ENCODE data around the gene RPRD2.

The RPRD2 gene

DNA sequence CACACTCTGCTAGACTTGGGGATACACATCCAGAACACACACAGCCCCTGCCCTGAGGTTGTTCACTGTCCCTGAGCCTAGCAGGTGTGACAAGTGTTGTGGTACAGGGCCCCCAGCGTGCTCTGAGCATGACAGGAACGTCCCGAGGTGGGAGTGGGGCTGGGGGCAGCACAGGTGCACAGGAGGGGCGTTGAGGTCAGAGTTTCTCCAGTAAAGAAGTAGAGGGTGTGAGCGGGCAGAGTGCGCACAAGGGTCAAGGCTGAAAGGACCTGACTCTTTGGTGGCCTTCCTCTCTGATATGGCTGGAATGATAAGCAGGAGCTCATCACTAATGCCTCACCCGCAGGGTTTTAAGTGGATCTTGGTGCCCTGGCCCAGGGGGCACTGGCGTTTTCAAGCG, 150.3 kb downstream of the RPRD2 start:
- no peak for DNase-seq (ENCODE audit: low read depth in 2 of 2)

DNA sequence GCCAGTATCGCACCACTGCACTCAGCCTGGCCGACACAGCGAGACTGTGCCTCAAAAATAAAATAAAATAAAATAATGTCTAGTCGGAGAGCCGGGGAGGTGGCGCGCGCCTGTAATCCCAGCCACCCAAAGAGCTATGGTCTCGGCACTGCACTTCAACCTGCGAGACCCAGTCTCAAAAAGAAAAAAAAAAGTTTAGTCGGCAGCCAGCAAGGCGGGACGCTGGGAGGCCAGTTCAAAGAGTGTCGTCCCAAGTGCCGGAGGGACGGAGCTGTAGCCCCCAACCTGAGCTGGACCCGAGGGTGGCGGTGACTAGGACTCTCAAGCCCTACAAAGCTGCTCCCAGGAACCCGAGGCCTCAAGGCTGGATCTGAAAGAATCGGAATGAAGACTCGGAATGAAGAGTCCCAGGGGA, 151.0 kb downstream of the RPRD2 start:
- DNase-seq (ENCODE audit: low read depth in 2 of 2): no peak

DNA sequence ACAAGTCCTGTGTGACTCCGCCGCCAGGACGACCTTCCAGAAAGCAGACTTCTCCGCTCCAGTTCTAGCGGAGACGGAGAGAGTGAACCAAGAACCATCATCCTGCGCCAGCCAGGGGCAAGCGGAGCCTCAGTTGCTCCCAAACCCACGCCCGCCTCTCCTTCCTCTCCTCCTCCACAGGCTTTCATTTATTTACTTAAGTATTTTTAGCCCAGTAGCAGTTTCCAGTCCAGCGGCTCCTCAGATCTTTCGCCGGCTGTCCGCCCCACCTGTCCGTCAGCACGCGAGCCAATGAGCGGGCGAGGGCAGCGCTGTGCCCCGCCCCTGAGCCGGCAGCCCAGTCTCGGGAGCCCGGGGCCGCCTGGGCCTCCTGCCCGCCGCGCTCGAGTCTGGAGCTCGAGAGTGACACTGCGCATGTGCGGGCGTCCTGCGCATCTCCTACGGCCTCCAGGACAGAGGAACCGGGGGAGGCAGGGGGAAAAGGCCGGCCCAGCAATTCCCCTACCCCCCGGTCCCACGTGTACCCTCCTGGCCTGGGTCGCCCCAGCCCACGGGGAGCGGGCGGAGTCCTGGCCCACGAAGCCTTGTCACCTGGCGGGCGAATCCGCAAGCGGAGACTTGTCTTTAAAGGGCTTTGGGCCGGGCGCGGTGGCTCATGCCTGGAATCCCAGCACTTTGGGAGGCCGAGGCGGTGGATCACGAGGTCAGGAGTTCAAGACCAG, 151.5 kb downstream of the RPRD2 start, which contains the start of gene FALEC:
FALEC (plus strand) TSS at position 425 of the 722 bp plus-strand sequence.
- peak; percentile 81 to 87 for DNase-seq (ENCODE audit: low read depth in 2 of 2)

- no peak for DNase-seq (ENCODE audit: low read depth in 2 of 2)
Measured at GRCh38 chr1:150516050-150516591, 152.2 kb downstream of the RPRD2 start.

GRCh38 chr1:150516616-150517015, 152.7 kb downstream of the RPRD2 start:
- DNase-seq (ENCODE audit: low read depth in 2 of 2): no peak

DNA sequence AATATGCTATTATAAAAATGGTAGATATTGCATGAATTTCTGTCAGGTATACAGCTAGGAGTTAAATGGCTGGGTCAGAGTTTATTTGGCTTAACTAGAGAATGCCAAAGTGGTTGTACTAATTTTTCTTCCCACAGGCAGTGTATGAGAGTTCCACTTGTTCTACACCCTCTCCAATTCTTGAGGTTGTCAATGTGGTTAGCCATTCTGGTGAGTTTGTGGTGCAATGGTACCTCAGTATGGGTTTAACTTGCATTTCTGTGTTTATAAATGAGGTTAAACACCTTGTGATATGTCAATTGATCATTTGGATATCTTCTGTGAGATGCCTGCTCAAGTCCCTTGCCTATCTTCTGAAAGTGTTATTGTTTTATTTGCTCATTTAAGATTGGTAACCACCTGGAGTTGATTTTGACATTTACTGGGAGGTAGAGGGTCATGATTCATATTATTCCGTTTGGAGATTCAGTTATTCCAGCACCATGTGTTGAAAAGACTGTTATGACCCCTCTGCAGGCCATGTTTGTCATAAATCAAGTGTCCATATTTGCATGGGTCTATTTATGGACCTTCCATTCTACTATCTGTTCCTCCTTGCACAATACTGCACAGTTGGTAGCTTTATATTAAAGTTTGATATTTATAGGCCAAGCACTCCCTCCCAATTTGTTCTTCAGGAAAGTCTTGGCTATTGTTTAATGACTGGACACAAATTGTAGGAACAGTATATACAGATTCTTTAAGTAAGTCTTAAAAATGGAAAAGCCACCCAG, 157.4 kb downstream of the RPRD2 start:
- DNase-seq (ENCODE audit: low read depth in 2 of 2): no peak

DNA sequence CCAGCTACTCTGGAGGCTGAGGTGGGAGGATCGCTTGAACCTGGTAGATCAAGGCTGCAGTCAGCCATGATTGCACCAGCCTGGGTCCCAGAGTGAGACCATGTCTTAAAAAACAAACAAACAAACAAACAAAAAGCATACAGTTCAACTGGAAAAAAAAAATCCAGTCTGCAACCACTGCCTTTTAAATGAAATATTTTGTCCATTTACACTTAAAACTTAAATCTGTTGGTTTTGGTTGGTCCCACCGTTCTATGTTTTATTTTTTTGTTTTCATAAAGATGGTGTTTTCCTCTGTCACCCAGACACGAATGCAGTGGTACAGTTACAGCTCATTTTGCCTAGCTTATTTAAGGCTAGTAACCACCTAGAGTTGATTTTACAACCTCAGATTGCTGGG, 161.4 kb downstream of the RPRD2 start:
- DNase-seq (ENCODE audit: low read depth in 2 of 2): no peak
